Measurements from ENCODE around the gene MYD88.

Gene MYD88

DNA sequence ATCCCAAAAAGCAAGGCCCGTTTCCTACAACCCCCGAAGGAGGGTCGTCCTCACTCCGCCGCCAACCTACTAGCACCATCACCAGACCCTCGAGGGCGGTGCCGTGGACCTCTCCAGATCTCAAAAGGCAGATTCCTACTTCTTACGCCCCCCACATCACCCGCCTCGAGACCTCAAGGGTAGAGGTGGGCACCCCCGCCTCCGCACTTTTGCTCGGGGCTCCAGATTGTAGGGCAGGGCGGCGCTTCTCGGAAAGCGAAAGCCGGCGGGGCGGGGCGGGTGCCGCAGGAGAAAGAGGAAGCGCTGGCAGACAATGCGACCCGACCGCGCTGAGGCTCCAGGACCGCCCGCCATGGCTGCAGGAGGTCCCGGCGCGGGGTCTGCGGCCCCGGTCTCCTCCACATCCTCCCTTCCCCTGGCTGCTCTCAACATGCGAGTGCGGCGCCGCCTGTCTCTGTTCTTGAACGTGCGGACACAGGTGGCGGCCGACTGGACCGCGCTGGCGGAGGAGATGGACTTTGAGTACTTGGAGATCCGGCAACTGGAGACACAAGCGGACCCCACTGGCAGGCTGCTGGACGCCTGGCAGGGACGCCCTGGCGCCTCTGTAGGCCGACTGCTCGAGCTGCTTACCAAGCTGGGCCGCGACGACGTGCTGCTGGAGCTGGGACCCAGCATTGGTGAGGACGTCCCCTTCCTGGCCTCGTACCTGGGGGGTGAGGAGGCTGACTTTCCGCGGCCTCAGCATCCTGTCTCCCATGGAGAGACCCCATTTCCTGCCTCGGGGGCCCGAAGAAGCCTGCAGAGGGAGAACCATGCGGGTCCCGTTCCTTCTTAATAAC is at the start of gene MYD88:
TSS of gene MYD88 (plus strand) at position 313 of the 842 bp plus-strand sequence. CDS start at position 353, 40 bp downstream.
- DNase-seq (ENCODE audit: insufficient read length, low spot score) (no peak), FAIRE-seq (no peak)

GRCh38 chr3:38089163-38089562 is 49.3 kb upstream of the MYD88 start:
- no peak for FAIRE-seq
- no peak for DNase-seq (ENCODE audit: insufficient read length, low spot score)

DNA sequence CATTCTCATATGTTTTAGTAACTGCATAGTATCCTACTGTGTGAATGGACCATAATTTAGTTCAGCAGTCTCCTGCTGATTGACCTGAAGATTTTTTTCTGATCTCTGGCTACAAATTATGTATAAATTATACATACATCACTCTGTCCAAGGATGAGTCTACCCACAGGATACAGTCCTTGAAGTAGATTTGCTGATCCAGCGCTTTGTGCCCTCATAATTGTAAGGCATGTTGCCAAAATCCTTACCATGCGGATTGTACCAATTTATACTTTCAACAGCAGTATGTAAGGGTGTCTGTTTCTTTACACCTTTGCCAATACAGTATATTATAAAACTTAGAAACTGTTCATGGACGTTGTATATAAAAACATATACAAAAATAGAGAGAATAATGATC is 48.0 kb upstream of the MYD88 start:
- DNase-seq (ENCODE audit: insufficient read length, low spot score) (no peak), FAIRE-seq (no peak)

DNA sequence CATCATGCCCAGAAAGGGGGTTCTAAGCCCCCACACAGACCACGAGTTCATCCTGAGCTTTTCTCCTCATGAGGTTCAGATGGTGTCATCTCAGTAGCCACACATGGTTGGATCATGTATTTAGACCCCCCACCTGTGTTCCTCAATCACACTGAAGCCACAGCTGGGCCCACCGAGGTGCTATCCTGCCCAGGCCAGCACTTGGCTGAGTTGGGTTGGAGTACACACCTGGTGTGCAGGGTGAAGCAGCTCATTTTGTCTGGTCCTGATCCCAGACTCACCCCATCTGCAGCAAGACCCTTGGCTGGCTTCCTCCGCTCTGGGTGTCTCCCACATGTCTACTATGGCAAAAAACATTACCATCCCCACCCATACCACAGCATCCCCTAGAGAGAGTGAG is 43.5 kb upstream of the MYD88 start:
- DNase-seq (ENCODE audit: insufficient read length, low spot score): no peak
- FAIRE-seq: no peak

GRCh38 chr3:38095669-38096483 is 42.6 kb upstream of the MYD88 start:
- FAIRE-seq (no peak), DNase-seq (ENCODE audit: insufficient read length, low spot score) (no peak)

- DNase-seq (ENCODE audit: insufficient read length, low spot score) (no peak), FAIRE-seq (no peak)
Measured at GRCh38 chr3:38097446-38098375, 40.8 kb upstream of the MYD88 start.

DNA sequence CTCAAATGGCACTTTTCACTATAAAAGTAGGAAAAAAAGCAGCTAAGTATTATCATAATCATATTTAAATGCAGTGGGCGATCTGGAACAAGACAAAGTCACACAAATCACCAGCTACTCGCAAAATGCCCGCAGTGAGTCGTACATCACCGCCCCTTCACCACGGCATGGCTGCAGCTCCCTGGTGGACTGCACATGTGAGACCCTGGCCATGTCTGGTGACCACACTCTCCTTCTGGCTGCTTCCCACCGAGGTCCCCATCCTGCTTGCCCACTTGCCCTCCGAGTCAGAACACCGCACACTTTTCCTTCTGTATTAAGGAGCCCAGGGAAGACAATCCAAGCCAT is 40.1 kb upstream of the MYD88 start:
- FAIRE-seq: no peak
- DNase-seq (ENCODE audit: insufficient read length, low spot score): no peak

DNA sequence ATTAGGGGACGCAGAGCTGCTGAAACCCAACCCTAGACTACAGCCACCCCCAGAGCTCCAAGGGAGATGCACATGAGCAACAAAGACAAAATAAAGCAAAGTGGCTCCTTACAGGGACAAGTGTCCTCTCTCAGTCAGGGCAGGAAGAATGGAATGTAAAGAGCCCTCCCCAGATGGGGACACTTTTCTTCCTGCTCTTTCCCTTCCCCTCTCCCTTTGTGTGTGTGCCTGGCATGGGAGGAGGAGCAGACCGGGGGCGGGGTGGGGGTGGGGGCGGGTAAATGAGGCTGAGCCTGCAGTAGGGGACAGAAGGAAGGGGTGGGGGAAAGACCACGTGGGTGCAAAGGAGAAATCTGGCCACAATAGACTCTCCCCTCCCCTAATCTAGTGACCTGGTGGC is 38.9 kb upstream of the MYD88 start:
- no peak for FAIRE-seq

DNA sequence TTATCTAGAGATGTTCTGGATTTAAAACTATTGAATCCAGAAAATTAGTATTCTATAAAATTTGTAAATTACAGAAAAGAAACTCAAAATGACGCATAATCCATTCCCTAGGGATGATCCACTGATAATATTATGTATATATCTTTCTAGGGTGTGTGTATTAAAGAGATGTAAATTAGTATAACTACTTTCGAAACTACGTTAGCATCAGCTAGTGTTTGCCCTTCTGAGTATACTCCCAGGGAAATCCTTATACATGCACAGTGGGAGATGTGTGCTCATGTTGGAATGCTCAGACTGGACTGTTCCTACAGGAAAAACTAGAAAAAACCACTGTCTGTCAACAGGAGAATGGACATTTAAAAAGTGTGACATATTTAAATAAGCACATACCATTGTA is 38.0 kb upstream of the MYD88 start:
- no peak for FAIRE-seq

More for the DNA sequence above, 38.9 kb upstream of the MYD88 start:
- DNase-seq (ENCODE audit: insufficient read length, low spot score): no peak

DNA sequence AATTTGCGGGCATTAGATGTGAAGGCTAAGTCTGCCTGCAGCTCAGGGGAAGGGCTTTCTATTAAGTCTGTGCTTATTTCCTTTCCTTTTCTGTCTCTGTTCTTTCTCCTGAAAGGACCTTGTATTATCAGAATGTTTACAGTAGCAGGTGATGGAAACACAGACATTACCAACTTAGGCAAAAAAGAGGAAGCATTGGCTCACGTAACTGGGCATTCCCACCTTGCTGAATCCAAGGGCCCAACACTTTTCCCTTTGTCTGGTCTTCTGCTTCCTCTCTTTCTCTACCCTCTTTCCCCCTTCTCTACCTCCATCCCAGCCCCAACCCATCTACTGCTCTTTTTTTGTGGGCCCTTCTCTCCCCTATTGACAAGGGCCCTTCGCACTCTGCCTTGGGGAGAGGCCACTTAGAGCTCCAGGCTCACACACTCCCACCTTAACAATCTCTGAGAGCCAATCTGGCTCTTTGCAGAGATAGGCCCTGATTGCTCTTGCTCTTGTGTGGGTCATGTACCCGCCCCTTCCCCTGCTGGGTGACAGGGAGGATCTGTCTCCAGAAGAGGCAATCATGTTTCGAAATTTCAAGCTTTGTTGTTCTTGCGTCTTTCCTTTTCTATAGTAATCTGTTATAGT is 36.5 kb upstream of the MYD88 start:
- DNase-seq (ENCODE audit: insufficient read length, low spot score) (no peak), FAIRE-seq (no peak)

More for the DNA sequence above, 38.0 kb upstream of the MYD88 start:
- no peak for DNase-seq (ENCODE audit: insufficient read length, low spot score)

- DNase-seq (ENCODE audit: insufficient read length, low spot score): no peak
- no peak for FAIRE-seq
Measured at GRCh38 chr3:38102444-38102814, 36.0 kb upstream of the MYD88 start.

DNA sequence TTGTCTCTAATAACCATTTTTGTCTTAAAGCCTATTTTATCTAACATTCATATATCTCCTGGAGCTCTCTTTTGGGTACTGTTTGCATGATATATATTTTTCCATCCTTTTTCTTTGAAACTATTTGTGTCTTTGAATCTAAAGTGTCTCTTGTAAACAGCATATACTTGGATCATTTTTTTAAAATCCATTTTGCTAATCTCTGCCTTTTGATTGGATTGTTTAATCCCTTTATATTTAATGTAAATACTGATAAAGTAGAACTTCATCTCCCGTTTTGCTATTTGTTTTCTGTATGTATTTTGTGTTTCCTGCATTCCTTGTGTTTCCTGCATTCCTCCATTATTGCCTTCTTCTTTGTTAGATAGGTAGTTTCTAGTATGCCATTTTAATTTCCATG is 32.9 kb upstream of the MYD88 start:
- DNase-seq (ENCODE audit: insufficient read length, low spot score): no peak
- FAIRE-seq: no peak

GRCh38 chr3:38107911-38108648 is 30.4 kb upstream of the MYD88 start:
- DNase-seq (ENCODE audit: insufficient read length, low spot score) (no peak), FAIRE-seq (no peak)

- FAIRE-seq (no peak), DNase-seq (ENCODE audit: insufficient read length, low spot score) (no peak)
Measured at GRCh38 chr3:38108649-38109579, 29.5 kb upstream of the MYD88 start.

DNA sequence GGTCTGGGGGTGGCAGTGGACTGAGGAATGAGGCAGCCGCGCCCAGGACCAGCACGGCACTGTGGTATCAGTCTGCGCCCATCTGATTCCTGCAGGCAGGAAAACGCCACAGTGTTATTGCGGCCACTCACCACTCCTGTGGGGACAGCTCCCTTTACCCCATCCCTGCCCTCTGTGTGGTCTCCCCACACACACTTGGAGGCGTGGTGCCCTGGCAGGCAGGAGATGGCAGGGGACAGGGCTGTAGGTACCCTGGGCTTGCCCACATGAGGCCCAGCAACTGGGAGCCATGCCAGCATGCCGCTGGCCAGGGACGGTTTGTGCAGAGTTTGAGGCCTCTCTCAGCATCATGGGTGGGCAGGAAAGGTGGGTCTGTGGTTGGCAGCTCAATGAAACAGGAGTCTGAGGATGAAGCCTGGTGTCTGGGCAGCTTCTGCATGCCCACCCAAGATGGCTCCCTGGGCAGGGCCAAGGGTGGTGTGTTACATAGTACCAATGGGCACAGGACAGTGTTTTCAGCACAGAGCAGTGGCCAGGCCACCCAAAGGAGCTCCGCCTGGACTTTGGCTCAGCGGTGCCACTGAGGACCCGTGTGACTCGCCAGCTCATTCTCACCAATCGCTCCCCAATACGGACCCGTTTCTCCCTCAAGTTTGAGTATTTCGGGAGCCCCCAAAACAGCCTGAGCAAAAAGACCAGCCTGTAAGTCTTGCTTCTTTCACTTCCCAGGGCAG is 28.7 kb upstream of the MYD88 start:
- no peak for FAIRE-seq

GRCh38 chr3:38110314-38111050 is 28.0 kb upstream of the MYD88 start:
- no peak for DNase-seq (ENCODE audit: insufficient read length, low spot score)

More for the DNA sequence above, 28.7 kb upstream of the MYD88 start:
- DNase-seq (ENCODE audit: insufficient read length, low spot score): no peak

GRCh38 chr3:38111201-38111600 is 27.3 kb upstream of the MYD88 start:
- DNase-seq (ENCODE audit: insufficient read length, low spot score) (no peak), FAIRE-seq (no peak)

More at GRCh38 chr3:38110314-38111050, 28.0 kb upstream of the MYD88 start:
- FAIRE-seq: peak; percentile 48

All from HTR-8/SVneo (cell line).